K562 (cell line): ENCODE measurements around the gene PTPRC. TPM values are rescaled to one million over a fixed set of nuclear protein-coding genes. Genes with fewer than 3 reads are reported as not detected.
A peak's percentile ranks its signal among the peaks of the same experiment; 100 is the strongest.

ENCODE experiments used
- ATAC-seq: fragments of 200-7000 bp; cut with Tn5 transposase; 3 replicates; pipeline ENCODE4 v1.9.1; 2020; ENCODE audit warnings: moderate library complexity
- BruUV-seq: library from RNA; stranded (reverse); fragments of 400-500 nt; replicated peaks from 2 replicates; lab custom pipeline; 2021; lab: Mats Ljungman, UMichigan
- CTCF ChIA-PET: fragments of 300-600 bp; formaldehyde crosslinking; extraction: SDS; loops from one replicate; lab custom pipeline; 2021; ENCODE audit warnings: low intra/inter-chr PET ratio; lab: Yijun Ruan, JAX
- POLR2A ChIA-PET: fragments of 300-600, 350-650 bp; sonication (Branson Sonifier 250); formaldehyde crosslinking; extraction: SDS; loops from one replicate; lab custom pipeline; 2021; ENCODE audit warnings: antibody characterized with exemption, inconsistent platforms; lab: Yijun Ruan, JAX
- DNase-seq, 4 experiments: peaks; one replicate each; pipeline versions ENCODE4 v3.0.0 to v3.0.0-alpha.2; 2011 to 2018; ENCODE audit warnings: low spot score in 3 of 4, mixed read lengths in 3 of 4; ENCODE audit errors: extremely low read depth in 1 of 4
- FAIRE-seq: peaks from 2 replicates; lab custom pipeline; 2011; peaks lifted over from hg19 to GRCh38; lab: Jason Lieb, UNC
- H2AFZ ChIP-seq: 2 replicates; pipeline ENCODE4 v1.6.0; 2011; ENCODE audit warnings: low read depth, low read length, control low read depth, inconsistent platforms
- H3K27ac ChIP-seq: fragments of 200-600 bp; 3 replicates; pipeline ENCODE4 v1.8.0; 2011; ENCODE audit warnings: low read depth, mild to moderate bottlenecking, control low read depth, inconsistent platforms, low read length, moderate library complexity, mixed read lengths; ENCODE audit errors: extremely low read depth
- H3K27me3 ChIP-seq, 2 experiments: fragments of 300-600 bp in 1 of 2; 2 replicates in 1 of 2; 3 replicates in 1 of 2; pipeline versions ENCODE4 v1.6.0 to v1.8.0; 2011; ENCODE audit warnings: inconsistent platforms in 2 of 2, low read length in 2 of 2, mild to moderate bottlenecking in 1 of 2, mixed read lengths in 1 of 2, moderate library complexity in 1 of 2; ENCODE audit not compliant: control insufficient read depth in 2 of 2, insufficient read depth in 2 of 2
- H3K36me3 ChIP-seq: fragments of 300-600 bp; 3 replicates; pipeline ENCODE4 v1.8.0; 2011; ENCODE audit warnings: mild to moderate bottlenecking, low read length, inconsistent platforms; ENCODE audit not compliant: control insufficient read depth, insufficient read depth
- H3K4me1 ChIP-seq, 2 experiments: fragments of 200-600 bp in 1 of 2; replicated peaks in 1 of 2; 2 replicates in 1 of 2; 3 replicates in 1 of 2; pipeline versions ENCODE4 v1.5.1 to v1.8.0; 2011; ENCODE audit warnings: inconsistent platforms in 2 of 2, low read length in 2 of 2, mild to moderate bottlenecking in 1 of 2, mixed read lengths in 1 of 2, moderate library complexity in 1 of 2; ENCODE audit not compliant: control insufficient read depth in 2 of 2, insufficient read depth in 2 of 2
- H3K4me2 ChIP-seq: 2 replicates; pipeline ENCODE4 v1.6.1; 2011; ENCODE audit warnings: low read length, control low read depth, inconsistent platforms, mixed read lengths; ENCODE audit not compliant: insufficient read depth
- H3K4me3 ChIP-seq: fragments of 200-600 bp; sonication (generic), shearing (Covaris generic); 2 replicates; pipeline ENCODE4 v1.5.1; 2016; ENCODE audit warnings: control low read depth, inconsistent platforms
- H3K79me2 ChIP-seq: fragments of 200-600 bp; 3 replicates; pipeline ENCODE4 v1.8.0; 2011; ENCODE audit warnings: low read length, inconsistent platforms; ENCODE audit not compliant: control insufficient read depth, insufficient read depth
- H3K9ac ChIP-seq, 2 experiments: 2 replicates each; pipeline versions ENCODE4 v1.6.0 to v1.6.1; 2011; ENCODE audit warnings: low read depth in 2 of 2, low read length in 2 of 2, control low read depth in 1 of 2, inconsistent platforms in 1 of 2, mild to moderate bottlenecking in 1 of 2, mixed read lengths in 1 of 2; ENCODE audit not compliant: insufficient read depth in 1 of 2
- H3K9me1 ChIP-seq: one replicate; pipeline ENCODE4 v1.6.0; 2011; ENCODE audit warnings: inconsistent platforms, mild to moderate bottlenecking, low read length, moderate library complexity; ENCODE audit not compliant: control insufficient read depth, insufficient read depth
- H3K9me3 ChIP-seq: replicated peaks from 2 replicates; pipeline ENCODE4 v1.5.1; 2011; ENCODE audit warnings: low read depth, low read length, inconsistent platforms; ENCODE audit not compliant: control insufficient read depth, insufficient read depth
- H4K20me1 ChIP-seq: replicated peaks from 2 replicates; pipeline ENCODE4 v1.6.1; 2011; ENCODE audit warnings: low read length, inconsistent platforms, mixed read lengths; ENCODE audit not compliant: control insufficient read depth, insufficient read depth
- C11orf30 ChIP-seq: fragments of 450-650 bp; IDR thresholded peaks from 2 replicates; pipeline ENCODE4 v1.6.1; 2016; ENCODE audit warnings: low read depth, mild to moderate bottlenecking
- MAFF ChIP-seq: IDR thresholded peaks from 2 replicates; pipeline ENCODE4 v1.6.1; 2012; ENCODE audit warnings: low read length, improper control_type of control experiment
- MAFG ChIP-seq: fragments of 450-650 bp; conservative IDR thresholded peaks from 2 replicates; pipeline ENCODE4 v1.6.1; 2016; ENCODE audit warnings: missing genetic modification characterization, missing compliant biosample characterization
- MAFK ChIP-seq: IDR thresholded peaks from 2 replicates; pipeline ENCODE4 v1.6.1; 2011; ENCODE audit warnings: low read length, improper control_type of control experiment
- MYNN ChIP-seq, 2 experiments: sonication (generic); formaldehyde crosslinking in 1 of 2; IDR thresholded peaks; 2 replicates each; pipeline versions ENCODE4 v1.5.0 to v1.6.1; 2016 to 2020; ENCODE audit warnings: antibody characterized with exemption in 1 of 2, missing genetic modification reagents in 1 of 2
- NR1H2 ChIP-seq: sonication (generic); formaldehyde crosslinking; IDR thresholded peaks from 2 replicates; pipeline ENCODE4 v1.4.0; 2020; ENCODE audit warnings: mild to moderate bottlenecking, missing genetic modification reagents
- NR2F6 ChIP-seq: fragments of 450-650 bp; formaldehyde crosslinking; IDR thresholded peaks from 2 replicates; pipeline ENCODE4 v1.4.0; 2020; ENCODE audit warnings: mild to moderate bottlenecking
- SAFB2 ChIP-seq: fragments of 200-400 bp; formaldehyde crosslinking; IDR thresholded peaks from 2 replicates; pipeline ENCODE4 v1.6.1; 2018; ENCODE audit warnings: borderline replicate concordance, low read length, low read depth, moderate library complexity; ENCODE audit not compliant: severe bottlenecking
- SOX6 ChIP-seq: fragments of 450-650 bp; IDR thresholded peaks from 2 replicates; pipeline ENCODE4 v1.6.1; 2014; ENCODE audit warnings: mild to moderate bottlenecking
- TAF15 ChIP-seq: fragments of 200-400 bp; formaldehyde crosslinking; IDR thresholded peaks from 2 replicates; pipeline ENCODE4 v1.6.1; 2017; ENCODE audit warnings: mild to moderate bottlenecking, low read depth, low read length, moderate library complexity
- ZNF316 ChIP-seq: fragments of 450-650 bp; IDR thresholded peaks from 2 replicates; pipeline ENCODE4 v1.6.1; 2016
- WGBS: fragments of 100-300 bp; shearing (Covaris generic); methylation state at CpG from one replicate; pipeline ENCODE4 v1.1.6; 2016; ENCODE audit warnings: low coverage, mixed read lengths; ENCODE audit not compliant: insufficient coverage; ENCODE audit errors: missing lambda C conversion rate; 5-methylcytosine and 5-hydroxymethylcytosine counted together
- in situ Hi-C: fragments of 300-500 bp; cut with MboI; formaldehyde crosslinking; loops from 4 replicates; pipeline ENCODE4 v1.15.0; 2018; ENCODE audit warnings: inconsistent platforms, mixed read lengths
- intact Hi-C: fragments of 100-400 bp; cut with micrococcal nuclease; formaldehyde crosslinking; loops from 2 replicates; pipeline ENCODE4 v1.14.2; 2022
- polyA plus RNA-seq, 8 experiments: library from polyadenylated mRNA; depleted of rRNA in 4 of 8; stranded (reverse) in 5 of 8; unstranded in 3 of 8; fragments of >200 nt; fragmentation: Nextera tagmentation in 2 of 8; fragmentation: Illumina TruSeq in 1 of 8; extraction: Ambion mirVana in 2 of 8; extraction: Trizol in 1 of 8; gene quantifications; 2 replicates each; pipeline versions ENCODE4 v1.2.1 to v1.2.3, GENCODE V29; 2011 to 2014; ENCODE audit warnings: inconsistent platforms in 1 of 8, missing spikeins in 1 of 8
- total RNA-seq, 7 experiments: library from RNA; depleted of rRNA in 6 of 7; stranded (reverse); fragments of >200 nt in 6 of 7; fragmentation: Illumina TruSeq in 2 of 7; extraction: Trizol in 2 of 7; gene quantifications; 2 replicates each; pipeline versions ENCODE4 v1.2.1 to v1.2.3, GENCODE V29; 2011 to 2021; ENCODE audit warnings: low replicate concordance in 1 of 7
- TF ChIP-seq, protein P1 (sequence below), 2 experiments: fragments of 450-650 bp; conservative IDR thresholded peaks; 2 replicates each; pipeline ENCODE4 v1.6.1; 2017; ENCODE audit warnings: mild to moderate bottlenecking in 2 of 2, moderate library complexity in 2 of 2
- TF ChIP-seq, protein P2 (sequence below): fragments of 450-650 bp; formaldehyde crosslinking; IDR thresholded peaks from 2 replicates; pipeline ENCODE4 v1.4.0; 2020; ENCODE audit warnings: mild to moderate bottlenecking, moderate library complexity

Gene PTPRC
- total and polyA plus RNA-seq, 9 of the 15 experiments (the other 6 are each of a cell fraction or from before 2014, with no cell fraction given) = 7.1 to 107 (median 62.9) TPM

GRCh38 chr1:198637916-198638437 lies 863 bp upstream of the PTPRC start:
- peak overlapping the region; percentile 69 for H2AFZ ChIP-seq

More at GRCh38 chr1:198637916-198638437, 863 bp upstream of the PTPRC start:
- Histone ChIP-seq H4K20me1 (no peaks in the 10 kb centered on the region), H3K9me3 (peaks cover under 1% of the 10 kb centered on the region; the same call in 1 of the 2 replicates), H3K36me3 (no peaks in the 10 kb centered on the region), H3K27me3 (no peaks in the 10 kb centered on the region), H3K4me1 (peaks cover 7 to 10% of the 10 kb centered on the region in 2 experiments; a peak in 2 of 5 replicates), H3K9ac (peak overlapping the region in 1 of 2 experiments; percentile 74; a peak in 1 of 4 replicates), H3K4me2 (no peak overlapping the region)
- ATAC-seq = no peak; the same call in 2 of the 3 replicates
- in situ Hi-C loops = no loop called here
- intact Hi-C loops = no loop called here
- ChIA-PET POLR2A (interaction anchor here (0.6 kb wide), 1 partner anchor 18 kb away, joined by 3 read pairs; no protein-coding TSS in a partner anchor), CTCF (no interaction called here)
- BruUV-seq = no TSS peak
- 0% methylated on average over 1 of the region's 1 CpG for WGBS
- FAIRE-seq = no peak
- no peak for DNase-seq
- TF ChIP-seq SAFB2 (no peak), MAFF (peak; percentile 37; the same call in 1 of the 2 replicates), MAFG (tag) (peak; percentile 50; the same call in 1 of the 2 replicates), SOX6 (peak; percentile 58; the same call in 1 of the 2 replicates), ZNF316 (peak; percentile 92), C11orf30 (peak; percentile 85), NR1H2 (CRISPR knock-in tag) (no peak), MYNN (IDR thresholded peaks at IDR 0.05) (peak; percentile 99), MYNN (CRISPR knock-in tag; IDR thresholded peaks at IDR 0.05) (no peak; the same call in 1 of the 2 replicates), NR2F6 (CRISPR knock-in tag) (no peak), MAFK (peak; percentile 26; the same call in 1 of the 2 replicates), TAF15 (no peak)
- TF ChIP-seq, protein P1, sequence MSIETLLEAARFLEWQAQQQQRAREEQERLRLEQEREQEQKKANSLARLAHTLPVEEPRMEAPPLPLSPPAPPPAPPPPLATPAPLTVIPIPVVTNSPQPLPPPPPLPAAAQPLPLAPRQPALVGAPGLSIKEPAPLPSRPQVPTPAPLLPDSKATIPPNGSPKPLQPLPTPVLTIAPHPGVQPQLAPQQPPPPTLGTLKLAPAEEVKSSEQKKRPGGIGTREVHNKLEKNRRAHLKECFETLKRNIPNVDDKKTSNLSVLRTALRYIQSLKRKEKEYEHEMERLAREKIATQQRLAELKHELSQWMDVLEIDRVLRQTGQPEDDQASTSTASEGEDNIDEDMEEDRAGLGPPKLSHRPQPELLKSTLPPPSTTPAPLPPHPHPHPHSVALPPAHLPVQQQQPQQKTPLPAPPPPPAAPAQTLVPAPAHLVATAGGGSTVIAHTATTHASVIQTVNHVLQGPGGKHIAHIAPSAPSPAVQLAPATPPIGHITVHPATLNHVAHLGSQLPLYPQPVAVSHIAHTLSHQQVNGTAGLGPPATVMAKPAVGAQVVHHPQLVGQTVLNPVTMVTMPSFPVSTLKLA (conservative IDR thresholded peaks at IDR 0.05) = no peak
- TF ChIP-seq, protein P2, sequence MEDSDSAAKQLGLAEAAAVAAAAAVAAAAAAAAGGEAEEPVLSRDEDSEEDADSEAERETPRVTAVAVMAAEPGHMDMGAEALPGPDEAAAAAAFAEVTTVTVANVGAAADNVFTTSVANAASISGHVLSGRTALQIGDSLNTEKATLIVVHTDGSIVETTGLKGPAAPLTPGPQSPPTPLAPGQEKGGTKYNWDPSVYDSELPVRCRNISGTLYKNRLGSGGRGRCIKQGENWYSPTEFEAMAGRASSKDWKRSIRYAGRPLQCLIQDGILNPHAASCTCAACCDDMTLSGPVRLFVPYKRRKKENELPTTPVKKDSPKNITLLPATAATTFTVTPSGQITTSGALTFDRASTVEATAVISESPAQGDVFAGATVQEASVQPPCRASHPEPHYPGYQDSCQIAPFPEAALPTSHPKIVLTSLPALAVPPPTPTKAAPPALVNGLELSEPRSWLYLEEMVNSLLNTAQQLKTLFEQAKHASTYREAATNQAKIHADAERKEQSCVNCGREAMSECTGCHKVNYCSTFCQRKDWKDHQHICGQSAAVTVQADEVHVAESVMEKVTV (CRISPR knock-in tag) = peak; percentile 14; the same call in 1 of the 2 replicates
- TF ChIP-seq, all 486 proteins: peak for 8
- Histone ChIP-seq H3K27ac (peak overlapping the region; percentile 79), H3K4me3 (no peak overlapping the region), H3K79me2 (peaks cover 42% of the 10 kb centered on the region), H3K9me1 (no peaks in the 10 kb centered on the region)
